GM18868 (cell line): ENCODE measurements around the gene PLSCR4.
"Not testable (repeated sequence)": the region's sequence is repeated elsewhere in the genome, so short reads cannot be mapped to it uniquely, and the experiment has no call there.

Source experiments
- ATAC-seq: cut with Tn5 transposase; IDR thresholded peaks from one replicate; pipeline ENCODE4 v1.9.1; 2021; ENCODE audit warnings: mild to moderate bottlenecking, moderate library complexity; ENCODE audit not compliant: unreplicated experiment

The PLSCR4 gene

DNA sequence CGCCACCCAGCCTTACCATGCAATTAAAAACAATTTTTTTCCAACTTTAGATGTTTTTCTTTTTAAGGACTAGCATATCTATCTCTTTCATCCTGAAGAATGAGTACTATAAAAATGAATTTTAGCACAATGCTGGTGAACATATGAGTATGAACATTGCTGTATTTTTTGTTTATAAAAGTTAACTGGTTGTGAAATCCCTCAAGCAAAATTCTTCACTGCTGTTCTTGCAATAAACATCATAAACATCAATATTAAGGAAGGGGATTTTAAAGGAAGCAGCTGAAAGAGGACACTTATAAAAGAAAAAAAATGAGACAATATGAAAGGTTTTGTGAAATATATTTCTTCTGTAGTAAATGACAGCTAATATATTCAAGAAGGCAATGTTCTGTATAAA is 3.0 kb downstream of the PLSCR4 start:
- no peak for ATAC-seq

DNA sequence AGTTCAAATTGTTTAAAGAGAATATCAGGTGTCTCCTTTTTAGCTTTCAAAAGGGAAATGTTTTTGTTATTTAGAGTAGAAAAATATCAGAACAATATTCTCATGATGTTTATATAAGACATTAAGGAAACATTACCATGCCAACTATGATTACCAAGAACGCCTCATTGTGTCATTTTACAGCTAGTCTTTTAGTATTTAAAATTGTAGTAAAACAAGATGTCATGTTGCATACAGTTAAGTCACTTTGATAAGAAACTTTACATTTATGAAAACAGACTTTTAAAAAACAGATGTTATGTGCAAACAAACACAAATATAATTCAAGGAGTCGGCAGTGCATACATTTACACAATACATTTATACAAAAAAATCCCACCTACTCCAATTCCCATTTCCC is 4.4 kb downstream of the PLSCR4 start:
- no peak for ATAC-seq

- no peak for ATAC-seq
Measured at GRCh38 chr3:146243559-146243958, 7.3 kb downstream of the PLSCR4 start.

GRCh38 chr3:146241523-146242240 is 9.2 kb downstream of the PLSCR4 start:
- ATAC-seq: no peak

DNA sequence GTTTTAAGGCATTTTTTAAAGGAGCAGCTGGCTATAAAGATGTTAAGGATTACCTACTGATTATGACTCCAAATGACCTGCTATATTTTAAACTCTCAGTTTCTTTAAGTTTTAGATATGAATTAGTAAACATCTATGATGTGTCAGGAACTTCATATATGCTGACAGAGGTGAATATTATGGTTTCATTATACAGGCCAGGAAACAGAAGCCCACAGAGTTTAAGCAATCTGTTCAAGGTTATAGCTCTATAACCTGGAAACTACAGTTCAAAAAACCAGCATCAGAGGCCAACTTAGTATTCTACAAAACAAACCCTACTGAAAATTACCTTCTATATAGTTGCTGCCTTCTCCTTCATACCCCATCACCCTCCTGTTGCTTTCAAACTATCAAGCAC is 17.4 kb downstream of the PLSCR4 start:
- ATAC-seq: no peak

DNA sequence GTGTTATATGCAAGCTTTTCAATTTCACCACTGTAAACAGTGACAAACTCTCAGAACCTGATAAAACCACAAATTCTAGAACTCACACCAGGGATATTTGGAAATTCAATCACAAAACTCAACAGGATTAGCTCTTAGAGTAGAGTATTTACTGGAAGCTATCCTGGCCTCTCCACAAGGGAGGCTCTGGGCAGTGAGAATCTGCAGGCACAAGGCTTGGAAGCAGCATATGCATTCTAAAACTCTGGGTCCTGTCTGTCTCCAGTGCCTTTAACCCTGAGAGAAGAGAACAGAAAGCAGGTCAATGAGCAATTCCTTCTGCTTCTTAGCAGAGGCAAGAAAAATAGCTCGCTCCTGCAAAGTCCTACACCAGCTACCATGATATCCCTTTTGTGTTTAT is 23.4 kb downstream of the PLSCR4 start:
- no peak for ATAC-seq

- ATAC-seq: no peak
Measured at GRCh38 chr3:146226881-146227280, 24.0 kb downstream of the PLSCR4 start.

DNA sequence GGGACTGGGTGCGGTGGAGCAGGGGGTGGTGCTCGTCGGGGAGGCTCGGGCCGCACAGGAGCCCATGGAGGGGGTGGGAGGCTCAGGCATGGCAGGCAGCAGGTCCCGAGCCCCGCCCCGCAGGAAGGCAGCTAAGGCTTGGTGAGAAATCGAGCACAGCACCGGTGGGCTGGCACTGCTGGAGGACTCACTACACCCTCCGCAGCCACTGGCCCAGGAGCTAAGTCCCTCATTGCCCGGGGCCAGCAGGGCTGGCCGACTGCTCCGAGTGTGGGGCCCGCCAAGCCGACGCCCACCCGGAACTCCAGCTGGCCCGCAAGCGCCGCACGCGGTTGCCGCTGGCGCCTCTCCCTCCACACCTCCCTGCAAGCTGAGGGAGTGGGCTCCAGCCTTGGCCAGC is 25.4 kb downstream of the PLSCR4 start:
- ATAC-seq: not testable (repeated sequence)

GRCh38 chr3:146223401-146224373 is 27.2 kb downstream of the PLSCR4 start:
- ATAC-seq: no peak

GRCh38 chr3:146222204-146223046 is 28.5 kb downstream of the PLSCR4 start:
- no peak for ATAC-seq

GRCh38 chr3:146221276-146221675 is 29.6 kb downstream of the PLSCR4 start:
- no peak for ATAC-seq

DNA sequence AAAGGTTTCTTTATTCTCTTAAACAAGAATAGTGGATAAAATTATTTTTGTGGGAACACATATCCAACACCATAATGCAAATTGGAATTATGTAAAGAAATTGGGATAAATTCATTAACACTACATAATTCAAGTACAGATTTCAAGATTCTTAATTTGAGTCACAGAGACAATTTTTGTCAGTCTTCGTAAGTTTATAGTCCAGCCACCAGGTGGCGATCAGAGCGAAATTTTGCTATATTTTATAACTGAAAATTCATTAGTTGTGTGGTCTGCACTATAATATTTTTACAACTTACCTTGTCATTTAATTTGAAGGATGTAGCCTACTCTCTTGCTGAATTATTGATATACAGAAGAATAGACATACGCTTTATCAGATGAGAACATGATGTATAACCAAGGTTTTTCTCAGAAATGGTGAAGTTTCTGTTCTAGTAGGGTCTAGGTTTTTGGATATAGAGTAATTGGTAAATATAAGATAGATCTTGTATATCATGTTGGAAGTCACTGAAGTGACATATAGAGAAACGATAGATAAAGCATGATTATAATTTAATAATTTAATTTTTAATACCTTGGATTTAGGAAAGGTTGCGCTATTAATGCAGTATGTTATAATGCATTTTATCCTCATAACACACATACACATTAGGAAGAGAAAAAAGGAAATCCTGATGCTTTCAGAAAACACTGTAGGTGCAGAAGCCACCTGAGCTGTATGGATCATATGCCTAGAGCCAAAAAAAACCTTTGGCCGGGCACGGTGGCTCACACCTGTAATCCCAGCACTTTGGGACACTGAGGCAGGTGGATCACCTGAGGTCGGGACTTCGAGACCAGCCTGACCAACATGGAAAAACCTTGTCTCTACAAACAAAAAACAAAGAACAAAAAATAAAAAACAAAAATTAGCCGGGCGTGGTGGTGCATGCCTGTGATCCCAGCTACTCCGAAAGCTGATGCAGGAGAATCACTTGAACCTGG is 31.7 kb downstream of the PLSCR4 start:
- peak; percentile 70 for ATAC-seq

GRCh38 chr3:146217324-146217723 is 33.6 kb downstream of the PLSCR4 start:
- no peak for ATAC-seq

DNA sequence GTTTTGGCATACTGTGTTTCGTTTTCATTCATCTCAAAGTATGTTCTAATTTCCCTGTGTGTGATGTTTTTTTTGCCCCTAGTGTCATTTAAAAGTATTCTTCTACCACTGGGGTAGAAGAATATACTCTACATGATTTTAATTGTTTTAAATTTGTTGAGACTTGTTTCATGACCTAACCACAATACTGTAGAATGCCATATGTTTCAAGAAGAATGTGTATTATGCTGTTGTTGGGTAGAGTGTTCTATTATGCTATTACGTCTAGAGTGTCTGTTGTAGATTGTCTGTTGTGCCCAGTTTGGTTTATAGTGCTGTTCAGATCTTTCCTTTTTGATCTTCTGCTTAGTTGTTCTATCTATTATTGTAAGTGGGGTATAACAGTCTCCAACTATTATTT is 36.4 kb downstream of the PLSCR4 start:
- no peak for ATAC-seq

DNA sequence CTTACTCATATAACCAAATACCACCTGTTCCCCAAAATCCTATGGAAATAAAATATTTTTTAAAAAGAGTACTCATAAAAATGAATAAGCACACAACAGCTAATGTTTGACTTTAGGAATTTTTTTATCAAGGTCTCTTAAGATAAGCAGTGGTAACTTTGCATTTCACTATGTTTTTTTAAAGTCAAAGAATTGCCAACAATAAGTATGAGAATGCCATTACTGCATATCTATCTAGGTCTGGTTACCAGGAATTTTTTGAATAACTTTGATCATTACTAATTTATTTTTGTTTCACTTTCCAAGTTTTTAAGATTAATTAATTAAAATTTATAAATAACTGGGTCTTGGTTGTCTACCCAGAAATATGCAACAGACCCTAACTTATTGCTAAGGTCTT is 41.5 kb downstream of the PLSCR4 start:
- ATAC-seq: no peak

DNA sequence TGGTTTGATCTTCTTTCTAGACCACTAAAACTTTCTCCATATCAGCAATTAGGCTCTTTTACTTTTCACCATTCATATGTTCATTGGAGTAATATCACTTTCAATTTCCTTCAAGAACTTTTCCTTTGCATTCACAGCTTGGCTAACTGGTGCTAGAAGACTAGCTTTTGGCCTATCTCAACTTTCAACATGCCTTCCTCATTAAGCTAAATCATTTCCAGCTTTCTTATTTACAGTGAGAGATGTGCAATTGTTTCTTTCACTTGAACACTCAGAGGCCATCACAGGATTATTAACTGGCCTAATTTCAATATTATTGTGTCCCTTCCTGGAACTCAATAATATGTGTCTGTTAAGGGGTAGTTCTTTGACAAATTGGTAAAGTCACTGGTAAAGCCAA is 47.1 kb downstream of the PLSCR4 start:
- ATAC-seq: no peak

DNA sequence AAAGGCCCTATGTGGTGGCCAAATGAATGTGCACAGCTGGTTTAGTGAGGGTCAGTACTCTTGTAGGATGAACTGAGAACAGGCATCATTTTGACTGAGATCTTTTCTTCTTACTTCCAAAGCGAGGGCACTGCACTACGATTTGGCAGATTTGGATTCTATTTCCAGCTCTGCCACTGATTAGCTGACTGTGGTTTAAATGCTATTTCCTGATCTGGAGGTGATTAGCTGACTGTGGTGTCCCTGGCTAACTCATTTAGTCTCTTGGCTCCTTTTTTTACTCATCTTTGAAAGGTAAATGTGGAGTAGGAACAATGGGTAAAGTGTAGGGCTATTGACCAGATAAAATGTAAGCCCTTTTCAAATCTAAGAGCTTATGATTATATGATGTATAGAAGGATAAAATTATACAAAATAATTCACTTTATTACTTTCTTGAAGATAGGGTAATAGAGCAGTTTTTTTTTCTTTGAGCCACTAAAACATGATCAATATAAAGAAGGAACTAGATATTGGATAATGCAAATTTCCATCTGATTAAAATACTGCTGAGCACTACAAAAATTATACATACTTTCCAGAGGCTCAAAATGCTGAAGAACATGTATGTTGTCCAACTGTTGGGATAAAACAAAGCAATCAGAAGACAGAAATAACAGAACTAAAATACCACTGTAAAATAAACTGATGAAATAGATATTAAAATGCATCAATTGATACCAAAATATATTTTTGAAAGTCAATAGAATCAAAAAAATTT is 50.3 kb downstream of the PLSCR4 start:
- no peak for ATAC-seq

DNA sequence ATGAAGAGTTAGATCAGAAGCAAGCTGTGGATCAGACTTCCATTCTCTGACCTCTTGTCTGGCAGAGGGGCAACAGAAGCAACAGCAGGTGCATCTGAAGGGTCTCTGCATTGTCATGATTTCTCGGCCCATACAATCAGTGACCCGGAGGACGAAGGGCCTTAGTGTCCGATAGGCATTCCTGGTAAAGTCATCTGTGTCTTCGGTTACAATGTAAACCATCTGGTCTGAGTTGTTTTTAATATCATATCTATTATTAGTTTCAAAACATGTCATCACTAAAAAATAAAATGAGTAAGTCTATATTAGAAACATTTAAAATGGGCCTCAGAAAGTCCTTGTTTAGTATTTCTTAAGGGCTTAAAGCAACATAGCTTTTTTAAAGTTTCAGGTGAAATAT is 51.1 kb downstream of the PLSCR4 start:
- no peak for ATAC-seq

GRCh38 chr3:146196789-146197188 is 54.1 kb downstream of the PLSCR4 start:
- no peak for ATAC-seq
